HG03159 (cell line): Measurements from ENCODE around the gene DAGLB.
"Not testable (repeated sequence)": the region's sequence is repeated elsewhere in the genome, so short reads cannot be mapped to it uniquely, and the experiment has no call there.

Experiments
- ATAC-seq: cut with Tn5 transposase; IDR thresholded peaks from one replicate; pipeline ENCODE4 v1.9.1; 2021; ENCODE audit warnings: mild to moderate bottlenecking, moderate library complexity; ENCODE audit not compliant: unreplicated experiment

The DAGLB gene

GRCh38 chr7:6463609-6464008 is 15.9 kb upstream of the DAGLB start:
- not testable (repeated sequence) for ATAC-seq

GRCh38 chr7:6461946-6462550 is 14.3 kb upstream of the DAGLB start:
- ATAC-seq, result no peak

- ATAC-seq, result no peak
Observed at GRCh38 chr7:6460990-6461584, 13.3 kb upstream of the DAGLB start.

- ATAC-seq, result no peak
Observed at GRCh38 chr7:6460303-6460702, 12.5 kb upstream of the DAGLB start.

GRCh38 chr7:6458676-6459075 is 10.9 kb upstream of the DAGLB start:
- not testable (repeated sequence) for ATAC-seq

- ATAC-seq, result no peak
Observed at GRCh38 chr7:6453734-6454133, 6.0 kb upstream of the DAGLB start.

GRCh38 chr7:6451224-6451705 is 3.5 kb upstream of the DAGLB start:
- no peak for ATAC-seq

GRCh38 chr7:6450591-6450990 is 2.8 kb upstream of the DAGLB start:
- ATAC-seq, result not testable (repeated sequence)

GRCh38 chr7:6449884-6450283 is 2.1 kb upstream of the DAGLB start:
- ATAC-seq, result not testable (repeated sequence)

GRCh38 chr7:6448943-6449543 is 1.3 kb upstream of the DAGLB start:
- no peak for ATAC-seq

GRCh38 chr7:6446838-6447580 is 745 bp downstream of the DAGLB start:
- peak; percentile 22 for ATAC-seq

- no peak for ATAC-seq
Observed at GRCh38 chr7:6444516-6445269, 3.1 kb downstream of the DAGLB start.

GRCh38 chr7:6443372-6443941 is 4.3 kb downstream of the DAGLB start:
- no peak for ATAC-seq

- no peak for ATAC-seq
Observed at GRCh38 chr7:6442114-6442513, 5.6 kb downstream of the DAGLB start.

- no peak for ATAC-seq
Observed at GRCh38 chr7:6440381-6440780, 7.4 kb downstream of the DAGLB start.

GRCh38 chr7:6438427-6438826 is 9.3 kb downstream of the DAGLB start:
- no peak for ATAC-seq

GRCh38 chr7:6437251-6437650 is 10.5 kb downstream of the DAGLB start:
- no peak for ATAC-seq

- ATAC-seq, result no peak
Observed at GRCh38 chr7:6436385-6436685, 11.4 kb downstream of the DAGLB start.

GRCh38 chr7:6435486-6436384 is 12.0 kb downstream of the DAGLB start:
- peak; percentile 82 for ATAC-seq
